Gastroesophageal sphincter (tissue), 4 donors: ENCODE data around the gene RBM47. TPM values are rescaled to one million over a fixed set of nuclear protein-coding genes. Genes with fewer than 3 reads are reported as not detected.
A peak's percentile ranks its signal among the peaks of the same experiment; 100 is the strongest.
"Not testable (repeated sequence)": the region's sequence is repeated elsewhere in the genome, so short reads cannot be mapped to it uniquely, and the experiment has no call there.

Experiments
- ATAC-seq: fragments of 150-250 bp; one replicate; pipeline ENCODE4 v1.9.1; 2016; ENCODE audit warnings: mild to moderate bottlenecking, moderate library complexity
- H3K27ac ChIP-seq, 4 donors: fragments of 200-600 bp; sonication (generic) in 3 of 4; 1 replicate in 3 of 4; 2 replicates in 1 of 4; pipeline ENCODE4 v1.5.1; 2016 to 2019
- H3K27me3 ChIP-seq: fragments of 200-600 bp; sonication (generic); one replicate; pipeline ENCODE4 v1.5.1; 2019
- H3K36me3 ChIP-seq, 2 donors: fragments of 200-600 bp; sonication (generic); one replicate each; pipeline ENCODE4 v1.5.1; 2019; ENCODE audit warnings: control low read depth in 1 of 2
- H3K4me1 ChIP-seq, 3 donors: fragments of 200-600 bp; sonication (generic); 1 replicate in 2 of 3; 2 replicates in 1 of 3; pipeline ENCODE4 v1.5.1; 2016 to 2019; ENCODE audit warnings: control low read depth in 2 of 3
- H3K4me3 ChIP-seq, 2 donors: fragments of 200-600 bp; sonication (generic); one replicate each; pipeline ENCODE4 v1.5.1; 2019; ENCODE audit warnings: mild to moderate bottlenecking in 1 of 2, moderate library complexity in 1 of 2
- H3K9me3 ChIP-seq, 3 donors: fragments of 200-600 bp; sonication (generic); one replicate each; pipeline ENCODE4 v1.5.1; 2017 to 2019; ENCODE audit warnings: control low read depth in 2 of 3
- CTCF ChIP-seq, 4 experiments: fragments of 200-600 bp in 2 of 4; fragments of 450-650 bp in 2 of 4; sonication (generic) in 1 of 4; IDR thresholded peaks; one replicate each; pipeline ENCODE4 v1.5.1; 2017 to 2019; ENCODE audit warnings: antibody characterized with exemption in 4 of 4, mild to moderate bottlenecking in 2 of 4, moderate library complexity in 2 of 4
- EP300 ChIP-seq: sonication (generic); formaldehyde crosslinking; IDR thresholded peaks from one replicate; pipeline ENCODE4 v1.6.1; 2017; ENCODE audit warnings: antibody characterized with exemption, mild to moderate bottlenecking
- POLR2A ChIP-seq, 2 donors: fragments of 450-650 bp; IDR thresholded peaks; one replicate each; pipeline ENCODE4 v1.6.1; 2017; ENCODE audit warnings: antibody characterized with exemption in 2 of 2, mild to moderate bottlenecking in 2 of 2, moderate library complexity in 1 of 2
- POLR2AphosphoS5 ChIP-seq: sonication (generic); formaldehyde crosslinking; IDR thresholded peaks from one replicate; pipeline ENCODE4 v1.6.1; 2017; ENCODE audit warnings: antibody characterized with exemption
- WGBS, 2 donors: methylation state at CpG; one replicate each; pipeline ENCODE4 v1.1.5; 2018; ENCODE audit warnings: low coverage in 1 of 2; 5-methylcytosine and 5-hydroxymethylcytosine counted together
- total RNA-seq, 4 donors: library from RNA; depleted of rRNA; stranded (reverse); fragments of >200 nt; gene quantifications; one replicate each; pipeline ENCODE4 v1.1.0, GENCODE V29; 2016

Gene RBM47
- total RNA-seq, 4 donors from 2014 or later: 9.1 to 36.9 (median 26.4) TPM

- no peak overlapping the region for H3K4me3 ChIP-seq
- peaks cover 0 to 16% (median 0%) of the 10 kb centered on the region in 3 donors for H3K4me1 ChIP-seq
- H3K27ac ChIP-seq: no peak overlapping the region
- no peaks in the 10 kb centered on the region for H3K27me3 ChIP-seq
- WGBS, 2 donors: 54 to 75% methylated on average over 2 to 5 of the region's 5 CpGs
- ATAC-seq: no peak
- H3K9me3 ChIP-seq: no peaks in the 10 kb centered on the region
- no peaks in the 10 kb centered on the region for H3K36me3 ChIP-seq
- TF ChIP-seq CTCF (IDR thresholded peaks at IDR 0.05) (no peak), EP300 (no peak), POLR2AphosphoS5 (no peak), POLR2A (IDR thresholded peaks at IDR 0.05) (no peak)
Observed at GRCh38 chr4:40632080-40632479, 2.4 kb upstream of the RBM47 start.

- no peaks in the 10 kb centered on the region for H3K36me3 ChIP-seq
- ATAC-seq: no peak
- peak overlapping the region in 3 of 4 donors; percentile 44 to 71 (median 63) for H3K27ac ChIP-seq
- H3K27me3 ChIP-seq: peaks cover 9% of the 10 kb centered on the region
- WGBS, 2 donors: 86 to 87% methylated on average over 6 to 8 of the region's 41 CpGs
- TF ChIP-seq POLR2AphosphoS5 (no peak), POLR2A (IDR thresholded peaks at IDR 0.05) (no peak), EP300 (no peak), CTCF (IDR thresholded peaks at IDR 0.05) (no peak)
- H3K9me3 ChIP-seq: no peaks in the 10 kb centered on the region
- peaks cover 0 to 16% (median 0%) of the 10 kb centered on the region in 3 donors for H3K4me1 ChIP-seq
- H3K4me3 ChIP-seq: peak overlapping the region in 1 of 2 donors; percentile 56
Observed at GRCh38 chr4:40630335-40631021, 814 bp upstream of the RBM47 start.

GRCh38 chr4:40628888-40629287, 776 bp downstream of the RBM47 start:
- H3K27ac ChIP-seq: no peak overlapping the region
- H3K9me3 ChIP-seq: no peaks in the 10 kb centered on the region
- peaks cover 0 to 16% (median 0%) of the 10 kb centered on the region in 3 donors for H3K4me1 ChIP-seq
- peaks cover 22% of the 10 kb centered on the region for H3K27me3 ChIP-seq
- ATAC-seq: no peak
- H3K4me3 ChIP-seq: peak overlapping the region; percentile 34 to 56
- no peak for TF ChIP-seq POLR2AphosphoS5
- TF ChIP-seq POLR2A (IDR thresholded peaks at IDR 0.05): no peak
- TF ChIP-seq EP300: no peak
- TF ChIP-seq CTCF (IDR thresholded peaks at IDR 0.05): no peak
- no peaks in the 10 kb centered on the region for H3K36me3 ChIP-seq
- WGBS, 2 donors: 17 to 27% methylated on average over 4 to 6 of the region's 6 CpGs

- WGBS, 2 donors: 56 to 61% methylated on average over 5 to 6 of the region's 6 CpGs
- ATAC-seq, H3K9me3 ChIP-seq, H3K27ac ChIP-seq, H3K36me3 ChIP-seq: not testable (repeated sequence)
- Histone ChIP-seq H3K27me3 (peaks cover 27% of the 10 kb centered on the region), H3K4me3 (peak overlapping the region in 1 of 2 donors; percentile 1), H3K4me1 (peaks cover 0 to 16% (median 0%) of the 10 kb centered on the region in 3 donors)
Observed at GRCh38 chr4:40628407-40628806, 1.3 kb downstream of the RBM47 start.

- Histone ChIP-seq H3K9me3 (no peaks in the 10 kb centered on the region), H3K36me3 (no peaks in the 10 kb centered on the region), H3K27ac (no peak overlapping the region), H3K4me1 (peaks cover 0 to 16% (median 0%) of the 10 kb centered on the region in 3 donors), H3K27me3 (peaks cover 36% of the 10 kb centered on the region), H3K4me3 (no peak overlapping the region)
- TF ChIP-seq EP300 (no peak), POLR2AphosphoS5 (no peak), POLR2A (IDR thresholded peaks at IDR 0.05) (no peak), CTCF (IDR thresholded peaks at IDR 0.05) (no peak)
- ATAC-seq: no peak
- 73 to 100% methylated on average over 1 of the region's 1 CpG for WGBS, 2 donors
Observed at GRCh38 chr4:40627540-40627939, 2.1 kb downstream of the RBM47 start.
